GM19351 (cell line): ENCODE data around the gene EPSTI1.

ENCODE experiments used
- ATAC-seq: cut with Tn5 transposase; IDR thresholded peaks from one replicate; pipeline ENCODE4 v1.9.1; 2021; ENCODE audit warnings: mild to moderate bottlenecking, moderate library complexity; ENCODE audit not compliant: unreplicated experiment

Gene EPSTI1

GRCh38 chr13:42855410-42855809, 136.6 kb downstream of the EPSTI1 start:
- ATAC-seq = no peak

- ATAC-seq = no peak
These were observed 139.9 kb downstream of the EPSTI1 start for GRCh38 chr13:42852136-42852535.

DNA sequence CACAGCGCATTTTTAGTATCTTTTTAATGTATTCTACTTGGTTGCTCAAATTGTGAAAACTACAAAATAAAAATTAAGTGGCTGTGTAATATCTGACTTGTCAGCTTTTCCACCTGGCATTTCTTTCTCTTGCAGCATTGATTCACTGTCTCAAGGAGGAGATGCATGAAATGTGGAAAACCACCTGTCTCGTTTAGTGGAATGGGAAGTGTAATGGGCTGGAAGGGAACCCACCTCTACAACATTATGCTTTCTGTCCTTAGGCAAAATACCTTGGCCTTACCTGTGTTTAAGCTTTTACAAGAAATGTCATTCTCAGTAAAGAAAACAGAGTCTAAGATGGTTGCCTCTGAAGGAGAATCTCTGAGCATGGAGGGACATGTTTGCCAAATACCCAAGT, 142.8 kb downstream of the EPSTI1 start:
- ATAC-seq = no peak

- ATAC-seq = no peak
These were observed 144.0 kb downstream of the EPSTI1 start for GRCh38 chr13:42847891-42848663.

DNA sequence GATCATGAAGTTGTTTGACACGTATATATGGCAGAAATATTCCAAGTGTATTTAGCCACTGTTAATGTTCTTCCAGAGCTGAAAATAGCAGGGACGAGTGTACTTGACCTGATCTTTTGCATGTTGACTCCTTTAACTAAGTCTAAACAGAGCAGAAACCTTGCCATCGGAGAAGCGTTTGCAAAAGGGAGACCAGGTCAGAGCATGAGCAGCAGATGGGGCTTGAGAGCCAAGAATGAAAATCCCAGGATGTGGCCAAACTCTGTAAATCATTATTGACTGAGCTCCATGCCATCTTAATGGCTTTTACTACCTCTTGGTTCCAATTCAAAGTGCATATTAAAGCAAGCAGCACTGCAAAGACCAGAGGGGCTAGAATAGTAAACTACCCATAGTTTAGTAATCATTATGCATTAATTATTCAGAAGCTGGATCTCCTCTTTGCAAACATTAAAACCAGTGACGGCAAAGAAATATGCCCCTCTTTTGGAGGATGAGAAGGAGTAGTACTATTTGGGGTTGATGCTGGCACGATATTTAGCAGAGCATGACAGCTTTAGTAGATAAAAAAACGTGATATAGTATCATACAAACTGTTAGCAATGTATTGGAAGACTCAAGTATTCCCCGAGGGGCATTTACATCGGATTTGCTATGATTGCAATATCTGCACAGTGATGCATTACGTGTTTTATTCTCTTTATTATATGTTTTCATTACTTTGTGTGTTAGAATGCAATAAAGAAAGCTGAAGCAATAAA, 154.9 kb downstream of the EPSTI1 start:
- no peak for ATAC-seq
